DLD1 (cell line): ENCODE data around the gene PXYLP1.

Experiments
- in situ Hi-C: cut with HindIII; loops from 2 replicates; pipeline ENCODE4 v1.10.0; 2017; ENCODE audit warnings: low sequenced_read_pairs

The PXYLP1 gene

GRCh38 chr3:141316851-141317250 is 85.2 kb downstream of the PXYLP1 start:
- in situ Hi-C loops: no loop called here

- in situ Hi-C loops: no loop called here
Observed at GRCh38 chr3:141320399-141321108, 88.9 kb downstream of the PXYLP1 start.

DNA sequence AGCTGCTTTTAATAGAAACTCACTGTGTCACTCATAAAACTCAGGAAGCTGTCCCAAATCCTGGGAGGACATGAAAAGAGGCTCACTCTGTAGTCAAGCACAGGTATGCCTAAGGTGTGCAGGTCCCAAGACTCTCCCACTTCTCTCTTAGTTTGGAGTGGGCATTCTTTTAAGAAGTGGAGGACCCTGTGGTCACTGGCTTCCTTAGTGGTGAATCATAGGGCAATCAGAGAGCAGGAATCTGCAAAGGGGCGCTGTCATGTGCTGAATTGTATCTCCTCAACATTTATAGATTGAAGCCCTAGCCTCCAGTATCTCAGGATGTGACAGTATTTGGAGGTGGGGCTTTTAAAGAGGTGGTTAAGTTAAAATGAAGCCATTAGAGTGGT is 89.5 kb downstream of the PXYLP1 start:
- in situ Hi-C loops: no loop called here

DNA sequence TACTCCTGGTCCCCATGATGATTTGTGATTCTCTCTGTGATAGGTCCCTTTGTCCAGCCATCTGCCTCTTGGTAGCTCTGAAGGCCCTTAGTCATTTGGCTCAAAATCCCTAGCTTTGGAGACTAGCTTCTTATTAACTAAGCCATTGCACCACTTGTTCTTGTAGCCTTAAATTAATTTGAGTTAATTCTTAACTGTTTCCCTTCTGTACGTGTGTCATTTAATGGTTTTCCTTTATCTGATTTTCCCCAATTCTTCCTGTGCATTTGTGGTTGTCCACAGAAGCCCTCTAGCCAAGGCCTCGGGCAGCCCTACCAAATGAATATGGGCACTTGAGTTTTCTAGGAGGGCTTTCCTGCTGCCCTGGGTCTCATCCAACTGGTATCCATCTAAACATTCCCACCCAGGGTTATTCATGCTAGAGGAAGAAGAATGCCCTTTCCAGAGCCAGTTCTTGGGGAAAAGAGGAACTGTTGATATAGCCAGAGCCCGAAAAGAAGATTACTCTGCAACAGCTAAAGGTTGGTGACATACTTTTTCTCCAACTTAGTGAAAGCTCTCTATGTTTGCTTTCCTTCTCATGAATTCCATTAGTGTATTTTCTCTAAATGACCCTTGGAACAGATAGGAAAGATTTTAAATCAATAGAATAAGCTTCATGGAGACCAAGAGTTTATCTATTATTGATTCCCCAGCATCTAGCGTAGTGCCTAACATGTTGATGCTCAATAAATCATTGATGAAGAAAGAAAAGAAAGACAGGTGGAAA is 92.5 kb downstream of the PXYLP1 start:
- in situ Hi-C loops: no loop called here

DNA sequence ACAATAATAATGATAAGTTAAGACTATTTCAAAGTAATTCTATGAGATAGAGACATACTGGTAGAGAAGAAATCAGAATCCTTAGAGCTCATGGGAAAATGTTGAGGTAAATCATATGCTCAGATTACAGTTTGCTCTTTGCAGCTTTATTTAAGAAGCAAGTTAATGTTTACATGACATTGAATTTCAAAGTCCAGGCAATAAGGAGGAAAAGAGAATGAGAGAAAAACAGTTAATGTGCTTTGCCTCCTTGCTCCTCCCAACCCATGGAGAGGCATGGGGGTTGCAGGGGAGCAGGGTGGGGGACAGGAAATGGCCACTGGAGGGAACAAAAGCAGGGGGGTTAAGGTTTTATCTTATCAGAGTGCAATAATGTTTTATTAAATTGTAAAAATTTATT is 94.5 kb downstream of the PXYLP1 start:
- in situ Hi-C loops: no loop called here

- in situ Hi-C loops: no loop called here
Observed at GRCh38 chr3:141326626-141327025, 95.0 kb downstream of the PXYLP1 start.

DNA sequence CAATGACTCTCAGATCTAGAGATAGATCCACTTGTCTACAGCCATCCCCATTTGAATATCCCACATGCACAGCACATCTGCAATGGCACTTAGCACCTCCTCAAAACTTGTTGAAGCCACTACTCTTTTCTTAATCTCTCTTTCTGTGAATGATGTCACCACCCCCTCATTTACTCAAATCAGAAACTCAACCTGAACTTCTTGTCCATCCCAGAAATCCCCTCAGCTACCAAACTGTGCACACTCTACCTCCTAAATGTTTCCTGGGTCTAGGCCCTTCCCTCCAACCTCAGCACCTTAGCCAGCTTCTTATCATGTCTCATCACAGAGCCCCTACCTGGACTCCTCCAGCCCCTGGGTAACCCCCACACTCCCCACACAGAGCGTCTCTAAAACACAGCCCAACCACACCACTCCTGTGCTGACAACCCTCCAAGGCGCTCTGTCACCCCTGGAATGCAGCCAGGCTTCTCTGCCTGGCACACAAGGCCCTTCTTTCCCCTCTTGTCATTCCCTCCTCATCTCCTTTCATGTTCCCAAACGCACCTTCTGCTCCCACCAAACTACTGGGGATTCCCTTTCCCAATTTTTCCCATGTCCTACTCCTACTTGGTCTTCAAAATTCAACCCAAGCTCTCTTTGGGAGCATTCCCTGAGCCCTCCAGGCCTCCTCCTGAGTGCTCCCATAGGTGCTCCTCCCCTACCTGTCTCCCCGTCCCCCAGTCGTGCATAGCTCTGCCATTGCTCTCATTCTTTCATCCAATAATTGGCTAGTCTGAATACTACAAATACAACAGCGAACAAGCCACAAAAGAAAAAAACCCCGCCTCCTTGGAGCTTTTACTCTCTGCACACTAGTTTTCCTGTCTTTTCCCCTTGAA is 96.9 kb downstream of the PXYLP1 start:
- in situ Hi-C loops: no loop called here

DNA sequence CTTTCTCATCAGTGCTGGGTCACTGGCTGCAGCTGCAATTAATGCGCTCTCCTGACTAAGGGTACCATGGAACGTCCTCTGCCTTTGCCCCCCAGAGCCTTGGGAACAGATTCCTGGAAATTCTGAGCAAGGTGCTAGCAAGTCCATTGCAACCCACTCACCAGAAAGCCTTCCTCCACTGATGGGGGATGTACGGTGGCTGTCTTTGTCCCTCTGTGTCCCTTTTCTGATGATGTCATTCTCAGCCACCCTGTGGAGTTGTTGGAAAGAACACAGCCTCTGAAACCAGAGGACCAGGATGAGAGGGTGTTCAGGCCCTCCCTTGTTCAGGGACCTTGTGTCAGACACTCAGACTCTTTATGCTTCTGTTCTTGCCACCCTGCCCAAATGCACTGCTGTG is 98.6 kb downstream of the PXYLP1 start:
- in situ Hi-C loops: no loop called here

DNA sequence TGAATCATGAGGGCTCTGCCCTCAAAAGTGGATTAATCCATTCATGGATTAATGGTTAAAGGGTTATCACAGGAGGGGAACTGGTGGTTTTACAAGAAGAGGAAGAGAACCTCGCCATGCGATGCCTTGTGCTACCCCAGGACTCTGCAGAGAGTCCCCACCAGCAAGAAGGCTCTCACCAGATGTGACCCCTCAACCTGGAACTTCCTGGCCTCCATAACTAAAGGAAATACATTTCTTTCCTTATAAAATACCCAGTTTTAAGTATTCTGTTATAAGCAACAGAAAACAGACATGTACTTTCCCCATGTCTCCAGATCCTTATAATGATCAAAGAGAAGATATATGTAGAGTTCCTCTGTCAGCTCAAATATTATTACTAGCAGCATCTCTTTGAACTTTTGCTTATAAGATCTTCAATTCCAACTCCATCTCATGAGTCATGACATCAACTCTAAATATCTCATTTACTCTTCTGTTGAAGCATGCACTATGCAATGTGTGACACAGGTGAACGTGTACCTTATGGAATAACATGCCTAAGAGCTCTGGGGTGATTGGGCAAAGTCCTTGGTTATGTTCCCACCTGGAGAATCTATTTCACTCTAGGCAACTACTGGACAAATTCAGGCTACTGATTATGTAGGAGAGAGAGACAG is 99.2 kb downstream of the PXYLP1 start:
- in situ Hi-C loops: no loop called here

DNA sequence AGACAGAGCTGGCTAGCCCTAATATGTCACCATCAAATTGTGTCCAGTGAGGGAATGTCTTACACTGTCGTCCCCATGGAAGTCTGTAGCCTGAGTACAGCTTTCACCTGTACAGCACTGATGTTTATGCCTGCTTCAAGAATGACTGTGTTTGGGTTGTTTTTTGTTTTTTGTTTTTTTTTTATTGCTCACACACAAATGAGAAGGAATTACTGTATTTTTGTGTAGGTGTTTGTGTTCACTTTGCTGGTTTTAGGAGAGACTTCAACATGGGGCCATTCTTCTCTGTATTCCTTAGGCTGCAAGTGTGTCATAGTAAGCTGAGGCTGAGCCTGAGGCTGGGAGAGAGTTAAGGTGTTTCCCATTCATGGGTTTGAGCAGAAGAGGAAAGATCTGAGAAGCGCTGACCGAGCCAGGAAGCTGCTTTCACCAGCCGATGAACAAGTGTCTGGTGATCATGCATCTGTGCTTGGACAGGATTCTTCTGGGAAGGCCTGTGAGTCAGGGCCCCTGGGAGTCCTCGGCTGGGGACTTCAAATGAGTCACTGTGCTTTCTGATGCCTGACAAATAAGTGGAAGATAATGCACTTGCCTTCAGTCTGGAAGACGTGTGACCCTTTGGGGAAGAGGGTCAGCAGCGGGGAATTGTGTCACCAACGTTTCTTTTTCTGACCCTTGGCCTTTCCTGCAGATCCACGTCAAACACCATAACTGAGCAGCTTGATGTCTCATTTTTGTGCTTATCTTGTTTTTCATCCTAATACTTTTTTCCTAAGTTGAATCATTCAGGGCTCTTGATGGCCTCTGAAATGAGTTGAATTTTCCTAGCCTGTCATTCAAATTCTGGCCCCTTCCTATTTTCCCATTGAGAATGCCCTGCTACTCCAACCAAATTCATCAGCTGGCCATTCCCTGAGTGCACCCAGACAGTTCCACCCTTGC is 100.0 kb downstream of the PXYLP1 start:
- in situ Hi-C loops: no loop called here

DNA sequence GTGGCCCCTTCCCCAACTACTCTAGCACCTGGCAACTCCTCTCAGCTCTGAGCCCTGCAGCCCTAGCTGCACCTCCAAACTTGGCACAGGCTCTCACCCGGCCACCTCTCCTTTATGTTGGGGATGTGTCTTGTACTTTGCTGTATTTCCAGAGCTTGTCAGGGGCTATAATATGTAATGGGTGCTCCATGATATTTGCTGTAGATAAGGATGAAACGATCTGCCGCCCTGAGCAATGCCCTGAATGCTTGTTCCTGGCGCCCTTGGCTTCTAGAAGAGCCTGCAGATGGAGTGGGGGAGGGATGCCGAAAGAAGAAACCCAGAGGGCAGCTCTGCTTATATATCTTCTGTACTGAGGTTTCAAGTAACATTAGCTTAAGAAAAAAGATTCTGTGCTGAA is 100.8 kb downstream of the PXYLP1 start:
- in situ Hi-C loops: no loop called here

DNA sequence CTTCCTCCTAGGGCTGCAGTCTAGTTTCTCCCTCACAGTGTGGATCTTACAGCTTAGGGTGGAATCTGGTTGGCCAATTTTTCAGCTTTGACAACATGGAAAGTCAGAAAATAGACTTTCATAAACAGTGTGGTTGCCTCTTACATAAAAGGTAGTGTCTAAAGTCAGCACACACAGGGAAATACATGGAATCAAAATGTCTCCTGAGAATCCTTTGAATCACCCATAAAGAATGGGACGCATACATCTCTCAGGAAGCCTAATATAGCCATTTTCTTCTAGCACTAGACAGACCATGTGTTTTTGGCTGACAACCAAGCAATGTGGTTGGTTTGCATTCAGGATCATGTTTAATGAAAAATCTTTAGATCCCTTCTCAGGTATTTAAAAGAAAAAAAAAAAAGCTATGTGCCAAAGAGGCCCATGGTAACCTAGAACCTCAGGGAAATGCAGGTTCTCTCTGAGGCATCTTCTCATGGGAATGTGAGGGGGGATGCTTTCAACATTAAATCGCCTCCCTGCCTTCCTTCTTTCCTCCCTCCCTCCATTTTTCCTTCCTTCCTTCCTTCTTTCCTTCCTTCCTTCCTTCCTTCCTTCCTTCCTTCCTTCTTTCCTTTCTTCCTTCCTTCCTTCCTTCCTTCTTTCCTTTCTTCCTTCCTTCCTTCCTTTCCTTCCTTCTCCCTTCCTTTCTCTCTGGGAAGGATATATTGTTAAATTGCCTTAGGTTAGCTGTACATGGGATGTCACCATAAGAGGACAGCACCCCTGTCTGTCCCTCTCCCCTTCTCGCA is 102.4 kb downstream of the PXYLP1 start:
- in situ Hi-C loops: no loop called here

GRCh38 chr3:141334627-141335250 is 103.1 kb downstream of the PXYLP1 start:
- in situ Hi-C loops: no loop called here

DNA sequence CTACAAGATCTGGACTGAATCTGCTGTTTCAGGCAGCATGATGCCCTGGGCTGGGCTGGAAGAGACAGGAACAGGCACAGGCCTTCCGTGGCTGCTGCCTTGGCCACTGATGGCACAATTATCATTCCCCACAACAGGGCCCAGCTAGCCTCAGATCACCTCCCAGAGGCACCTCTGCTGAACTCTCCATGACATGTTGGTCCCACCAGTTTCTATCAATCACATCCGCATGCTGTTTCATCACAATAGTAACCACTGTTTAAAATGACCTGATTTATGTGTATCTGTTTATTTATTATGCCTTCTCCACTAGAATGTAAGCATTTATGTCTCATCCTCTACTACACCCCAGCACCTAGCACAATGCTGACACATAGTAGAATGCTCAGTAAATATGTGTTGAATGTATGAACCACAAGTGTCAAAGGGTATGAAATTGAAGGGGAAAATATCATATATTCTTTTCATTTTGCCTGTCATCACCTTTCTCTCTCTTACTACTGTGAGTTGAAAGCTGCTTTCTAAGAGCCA is 104.0 kb downstream of the PXYLP1 start:
- in situ Hi-C loops: no loop called here

- in situ Hi-C loops: no loop called here
Observed at GRCh38 chr3:141336672-141337522, 105.3 kb downstream of the PXYLP1 start.

- in situ Hi-C loops: no loop called here
Observed at GRCh38 chr3:141337523-141337854, 105.9 kb downstream of the PXYLP1 start.

- in situ Hi-C loops: no loop called here
Observed at GRCh38 chr3:141337991-141338390, 106.4 kb downstream of the PXYLP1 start.

DNA sequence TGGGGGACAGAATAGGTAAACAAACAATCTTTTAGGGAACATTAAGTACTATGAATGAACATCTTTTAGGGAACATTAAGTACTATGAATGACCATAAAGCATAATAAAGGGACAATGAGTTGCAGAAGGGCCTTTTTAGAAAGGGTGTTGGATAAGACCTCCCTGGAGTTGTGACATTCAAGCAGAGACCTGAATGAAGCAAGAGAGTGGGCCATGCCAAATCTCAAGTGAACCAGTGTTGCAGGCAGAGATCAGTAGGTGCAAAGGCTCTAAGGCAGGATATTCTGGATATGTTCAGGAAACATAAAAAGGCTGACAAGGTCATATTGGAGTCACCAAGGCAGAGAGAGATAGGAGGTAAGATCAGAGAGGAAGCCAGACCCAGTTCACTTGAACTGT is 107.3 kb downstream of the PXYLP1 start:
- in situ Hi-C loops: no loop called here
